ENCODE results near the gene PRDM16. TPM values are rescaled to one million over a fixed set of nuclear protein-coding genes. Genes with fewer than 3 reads are reported as not detected.

The PRDM16 gene
- total and polyA plus RNA-seq, 3 donors from 2014 or later, result 2.1 to 5.6 (median 4.7) TPM

GRCh38 chr1:3067301-3067670 lies 1.7 kb upstream of the PRDM16 start:
- H3K4me3 ChIP-seq, result peak overlapping the region in 1 of 2 donors; percentile 48
- H3K27me3 ChIP-seq, result no peaks in the 10 kb centered on the region
- no peaks in the 10 kb centered on the region for H3K36me3 ChIP-seq (ENCODE audit: low read depth, missing control alignments)
- no peak overlapping the region for H3K27ac ChIP-seq
- intact Hi-C loops (cut with DNase I; ENCODE audit: low total_unique reads), result no loop called here
- DNase-seq, result no peak
- no peaks in the 10 kb centered on the region for H3K9me3 ChIP-seq
- WGBS, 2 donors, result 29% methylated on average over 29 of the region's 29 CpGs; no CpG with 5 or more reads in 1 of the 2 donors
- TF ChIP-seq, protein P1, sequence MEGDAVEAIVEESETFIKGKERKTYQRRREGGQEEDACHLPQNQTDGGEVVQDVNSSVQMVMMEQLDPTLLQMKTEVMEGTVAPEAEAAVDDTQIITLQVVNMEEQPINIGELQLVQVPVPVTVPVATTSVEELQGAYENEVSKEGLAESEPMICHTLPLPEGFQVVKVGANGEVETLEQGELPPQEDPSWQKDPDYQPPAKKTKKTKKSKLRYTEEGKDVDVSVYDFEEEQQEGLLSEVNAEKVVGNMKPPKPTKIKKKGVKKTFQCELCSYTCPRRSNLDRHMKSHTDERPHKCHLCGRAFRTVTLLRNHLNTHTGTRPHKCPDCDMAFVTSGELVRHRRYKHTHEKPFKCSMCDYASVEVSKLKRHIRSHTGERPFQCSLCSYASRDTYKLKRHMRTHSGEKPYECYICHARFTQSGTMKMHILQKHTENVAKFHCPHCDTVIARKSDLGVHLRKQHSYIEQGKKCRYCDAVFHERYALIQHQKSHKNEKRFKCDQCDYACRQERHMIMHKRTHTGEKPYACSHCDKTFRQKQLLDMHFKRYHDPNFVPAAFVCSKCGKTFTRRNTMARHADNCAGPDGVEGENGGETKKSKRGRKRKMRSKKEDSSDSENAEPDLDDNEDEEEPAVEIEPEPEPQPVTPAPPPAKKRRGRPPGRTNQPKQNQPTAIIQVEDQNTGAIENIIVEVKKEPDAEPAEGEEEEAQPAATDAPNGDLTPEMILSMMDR (IDR thresholded peaks at IDR 0.05), result no peak
- TF ChIP-seq POLR2A (IDR thresholded peaks at IDR 0.05), result no peak
- peaks cover 23% of the 10 kb centered on the region for H3K4me1 ChIP-seq

- 14 to 18% methylated on average over 23 to 86 of the region's 97 CpGs for WGBS, 2 donors
- no peak for DNase-seq
These were observed 1.1 kb upstream of the PRDM16 start for GRCh38 chr1:3067671-3068563.

GRCh38 chr1:3069491-3070308 lies 697 bp downstream of the PRDM16 start:
- peaks cover 13% of the 10 kb centered on the region for H3K4me1 ChIP-seq
- TF ChIP-seq, protein P1 (IDR thresholded peaks at IDR 0.05), result peak; percentile 18 to 50 (median 18)
- no peak for TF ChIP-seq POLR2A (IDR thresholded peaks at IDR 0.05)
- DNase-seq, result peak; percentile 69
- peak overlapping the region; percentile 56 to 66 for H3K4me3 ChIP-seq
- no peaks in the 10 kb centered on the region for H3K36me3 ChIP-seq (ENCODE audit: low read depth, missing control alignments)
- H3K27me3 ChIP-seq, result no peaks in the 10 kb centered on the region
- no peaks in the 10 kb centered on the region for H3K9me3 ChIP-seq
- 1% methylated on average over 14 to 80 of the region's 91 CpGs for WGBS, 2 donors
- intact Hi-C loops (cut with DNase I; ENCODE audit: low total_unique reads), result no loop called here
- peak overlapping the region; percentile 68 to 71 for H3K27ac ChIP-seq

More at GRCh38 chr1:3067671-3068563, 1.1 kb upstream of the PRDM16 start:
- H3K4me3 ChIP-seq, result peak overlapping the region; percentile 34 to 48
- intact Hi-C loops (cut with DNase I; ENCODE audit: low total_unique reads), result no loop called here
- H3K27me3 ChIP-seq, result no peaks in the 10 kb centered on the region
- no peaks in the 10 kb centered on the region for H3K36me3 ChIP-seq (ENCODE audit: low read depth, missing control alignments)
- no peak overlapping the region for H3K27ac ChIP-seq
- H3K9me3 ChIP-seq, result no peaks in the 10 kb centered on the region
- TF ChIP-seq, protein P1 (IDR thresholded peaks at IDR 0.05), result no peak
- TF ChIP-seq POLR2A (IDR thresholded peaks at IDR 0.05), result no peak
- H3K4me1 ChIP-seq, result peaks cover 23% of the 10 kb centered on the region

GRCh38 chr1:3070309-3070643 lies 1.3 kb downstream of the PRDM16 start:
- H3K4me1 ChIP-seq, result peaks cover 13% of the 10 kb centered on the region
- no peak for DNase-seq
- no peaks in the 10 kb centered on the region for H3K36me3 ChIP-seq (ENCODE audit: low read depth, missing control alignments)
- no peaks in the 10 kb centered on the region for H3K9me3 ChIP-seq
- intact Hi-C loops (cut with DNase I; ENCODE audit: low total_unique reads), result no loop called here
- H3K27ac ChIP-seq, result peak overlapping the region in 1 of 2 donors; percentile 71
- no peaks in the 10 kb centered on the region for H3K27me3 ChIP-seq
- H3K4me3 ChIP-seq, result peak overlapping the region; percentile 56 to 66
- 0% methylated on average over 5 to 21 of the region's 57 CpGs for WGBS, 2 donors
- TF ChIP-seq, protein P1 (IDR thresholded peaks at IDR 0.05), result no peak
- no peak for TF ChIP-seq POLR2A (IDR thresholded peaks at IDR 0.05)

Measured in testis (tissue), 3 donors.